Measurements from ENCODE around the gene ZDHHC7. TPM values are rescaled to one million over a fixed set of nuclear protein-coding genes. Genes with fewer than 3 reads are reported as not detected.

Gene ZDHHC7
- total and polyA plus RNA-seq, 9 of the 15 experiments (the other 6 are each of a cell fraction or from before 2014, with no cell fraction given) = 1.7 to 49.7 (median 37.4) TPM

- peak; percentile 60; the same call in 1 of the 2 replicates for TF ChIP-seq POLR2A (conservative IDR thresholded peaks at IDR 0.05)
- peak; percentile 5; the same call in 1 of the 2 replicates for TF ChIP-seq TCF3 (CRISPR knock-in tag; IDR thresholded peaks at IDR 0.05)
- TF ChIP-seq FOXJ2 (tag; IDR thresholded peaks at IDR 0.05) = 0 out of 2 replicates have a peak, but pooled peaks have one; percentile 40
- TF ChIP-seq TCF7 (IDR thresholded peaks at IDR 0.05; ENCODE audit: borderline replicate concordance) = no peak
- TF ChIP-seq EP400 (IDR thresholded peaks at IDR 0.05) = peak; percentile 49; the same call in 1 of the 2 replicates
- 0 out of 2 replicates have a peak, but pooled peaks have one; percentile 12 for TF ChIP-seq ETS1 (conservative IDR thresholded peaks at IDR 0.05; ENCODE audit: control insufficient read depth, low read depth, low read length)
- peak in 1 of 2 experiments; percentile 71; a peak in 2 of 4 replicates for TF ChIP-seq MLLT1 (IDR thresholded peaks at IDR 0.05)
- TF ChIP-seq BCOR (IDR thresholded peaks at IDR 0.05) = 0 out of 2 replicates have a peak, but pooled peaks have one; percentile 38
Observed at GRCh38 chr16:85011846-85012284, 530 bp upstream of the ZDHHC7 start (continued).

GRCh38 chr16:85010446-85010930, 847 bp downstream of the ZDHHC7 start:
- Histone ChIP-seq H3K27me3 (ENCODE audit: control insufficient read depth in 2 of 2, insufficient read depth in 2 of 2, low read length in 2 of 2) (no peaks in the 10 kb centered on the region), H4K20me1 (replicated peaks; ENCODE audit: control insufficient read depth, insufficient read depth, low read length) (peaks cover 13% of the 10 kb centered on the region), H2AFZ (ENCODE audit: low read depth, low read length) (peak overlapping the region; percentile 100), H3K79me2 (ENCODE audit: control insufficient read depth, insufficient read depth, low read length) (peaks cover 61% of the 10 kb centered on the region), H3K9ac (ENCODE audit: insufficient read depth in 1 of 2, low read depth in 2 of 2, low read length in 2 of 2) (peak overlapping the region; percentile 99), H3K36me3 (ENCODE audit: control insufficient read depth, insufficient read depth, low read length) (peaks cover 27% of the 10 kb centered on the region; the same call in 1 of the 3 replicates), H3K27ac (ENCODE audit: extremely low read depth, low read depth, low read length) (peak overlapping the region; percentile 98), H3K4me1 (replicated peaks in 1 of 2; ENCODE audit: control insufficient read depth in 2 of 2, insufficient read depth in 2 of 2, low read length in 2 of 2) (peaks cover 12 to 16% of the 10 kb centered on the region in 2 experiments), H3K4me3 (peak overlapping the region; percentile 97), H3K9me3 (replicated peaks; ENCODE audit: control insufficient read depth, insufficient read depth, low read depth, low read length) (no peaks in the 10 kb centered on the region), H3K9me1 (ENCODE audit: control insufficient read depth, insufficient read depth, low read length) (no peaks in the 10 kb centered on the region), H3K4me2 (ENCODE audit: insufficient read depth, low read length) (peak overlapping the region; percentile 96)
- BruUV-seq (replicated peaks) = no TSS peak
- in situ Hi-C loops (cut with MboI) = no loop called here
- intact Hi-C loops (cut with micrococcal nuclease) = no loop called here
- POLR2A ChIA-PET = interaction anchor here (0.8 to 4.9 kb wide), 8 partner anchors 10 to 307 kb away, joined by 3 to 50 read pairs (median 6); partner anchors contain the start of gene KIAA0513
- CTCF ChIA-PET (ENCODE audit: low intra/inter-chr PET ratio) = no interaction called here
- ATAC-seq = peak; percentile 10
- DNase-seq (ENCODE audit: extremely low read depth in 1 of 4, low spot score in 3 of 4) = peak in 1 of 4 experiments; percentile 31
- no peak for FAIRE-seq
- WGBS (ENCODE audit: insufficient coverage, low coverage, missing lambda C conversion rate) = 11% methylated on average over 9 of the region's 9 CpGs
- TF ChIP-seq CREM (IDR thresholded peaks at IDR 0.05; ENCODE audit: low read depth) (0 out of 2 replicates have a peak, but pooled peaks have one; percentile 12), DEAF1 (CRISPR knock-in tag; IDR thresholded peaks at IDR 0.05) (0 out of 2 replicates have a peak, but pooled peaks have one; percentile 1), ZNF655 (CRISPR knock-in tag; IDR thresholded peaks at IDR 0.05) (no peak), ILF3 (IDR thresholded peaks at IDR 0.05; ENCODE audit: borderline replicate concordance) (no peak), KLF6 (CRISPR knock-in tag; IDR thresholded peaks at IDR 0.05; ENCODE audit: borderline replicate concordance) (no peak), GABPA (tag; conservative IDR thresholded peaks at IDR 0.05; ENCODE audit: low read depth) (no peak)

Data from K562 (cell line).